ENCODE data around the gene TMPRSS4. TPM values are rescaled to one million over a fixed set of nuclear protein-coding genes. Genes with fewer than 3 reads are reported as not detected.
A peak's percentile ranks its signal among the peaks of the same experiment; 100 is the strongest.

TMPRSS4 gene
- total RNA-seq, 1 experiment from 2014 or later: 1.5 TPM

GRCh38 chr11:118152552-118153471 is 75.9 kb downstream of the TMPRSS4 start, which contains the start of gene SCN4B:
SCN4B (minus strand) TSS chr11:118152823; CDS start chr11:118152673, 150 bp downstream.
- TF ChIP-seq SRF (IDR thresholded peaks at IDR 0.05; ENCODE audit: low read depth) (no peak), EGR1 (IDR thresholded peaks at IDR 0.05; ENCODE audit: low read depth) (no peak), ZBTB33 (IDR thresholded peaks at IDR 0.05; ENCODE audit: extremely low read depth, insufficient replicate concordance, low read length) (no peak), EZH2phosphoT487 (IDR thresholded peaks at IDR 0.05; ENCODE audit: borderline replicate concordance) (no peak), CTCF (IDR thresholded peaks at IDR 0.05 in 2 of 3, conservative IDR thresholded peaks at IDR 0.05 in 1 of 3; ENCODE audit: borderline replicate concordance in 1 of 3, insufficient read depth in 1 of 3, low read depth in 2 of 3, low read length in 2 of 3) (no peak), CEBPB (IDR thresholded peaks at IDR 0.05; ENCODE audit: low read depth) (no peak), ELF1 (IDR thresholded peaks at IDR 0.05; ENCODE audit: borderline replicate concordance, low read depth) (no peak), RAD21 (IDR thresholded peaks at IDR 0.05; ENCODE audit: low read depth) (no peak), TCF7L2 (IDR thresholded peaks at IDR 0.05; ENCODE audit: borderline replicate concordance, extremely low read depth, insufficient read depth, insufficient read length) (no peak), YY1 (IDR thresholded peaks at IDR 0.05; ENCODE audit: extremely low read depth, insufficient replicate concordance, low read depth, low read length) (no peak), POLR2AphosphoS5 (IDR thresholded peaks at IDR 0.05; ENCODE audit: low read depth, low read length) (no peak), ZNF274 (IDR thresholded peaks at IDR 0.05; ENCODE audit: low read depth, low read length) (no peak)
- peak within 1 kb of the TSS; percentile 79 for H3K4me2 ChIP-seq (ENCODE audit: low read length)
- no peaks in the 10 kb centered on the region for H3K9me3 ChIP-seq (ENCODE audit: control insufficient read depth in 1 of 2, insufficient read depth in 1 of 2, low read depth in 1 of 2, low read length in 2 of 2)
- no peaks in the 10 kb centered on the region for H3K9me2 ChIP-seq (ENCODE audit: insufficient read depth)
- peak within 1 kb of the TSS; percentile 13; the same call in 1 of the 2 replicates for H3K9ac ChIP-seq (ENCODE audit: low read length)
- H4K20me1 ChIP-seq (ENCODE audit: insufficient read depth): no peaks in the 10 kb centered on the region
- ATAC-seq (peak; percentile 80), DNase-seq (ENCODE audit: low read depth, low spot score) (no peak)
- no TSS peak for BruUV-seq (replicated peaks)
- peak within 1 kb of the TSS; percentile 31 for H2AFZ ChIP-seq (ENCODE audit: low read depth, low read length, poor library complexity, severe bottlenecking)
- H3K79me2 ChIP-seq (ENCODE audit: insufficient read depth, low read length): no peaks in the 10 kb centered on the region
- peaks cover 10 to 24% of the 10 kb centered on the region in 2 experiments; a peak in 3 of 4 replicates for H3K4me1 ChIP-seq (ENCODE audit: control insufficient read depth in 1 of 2, insufficient read depth in 2 of 2, low read length in 2 of 2)
- ChIA-PET RAD21 (ENCODE audit: low non-redundant PET in 1 of 2, low total read pairs in 2 of 2, uncharacterized antibody in 2 of 2, unreplicated experiment in 2 of 2) (interaction anchor here in 1 of 2 experiments (0.6 to 0.8 kb wide), 3 partner anchors 19 to 212 kb away, joined by 3 to 5 read pairs (median 4); no protein-coding TSS in a partner anchor), POLR2A (no interaction called here), CTCF (interaction anchor here (1.0 kb wide), 1 partner anchor 19 kb away, joined by 3 read pairs; no protein-coding TSS in a partner anchor)
- intact Hi-C loops (cut with micrococcal nuclease): loop anchor here (10.0 kb wide), 1 partner anchor 542 kb away; no protein-coding TSS in a partner anchor
- H3K36me3 ChIP-seq (ENCODE audit: control insufficient read depth in 1 of 2, insufficient read depth in 2 of 2, low read length in 2 of 2): no peaks in the 10 kb centered on the region
- peak within 1 kb of the TSS; percentile 21 to 50 for H3K4me3 ChIP-seq (replicated peaks in 1 of 2; ENCODE audit: low read depth in 1 of 2, low read length in 2 of 2)
- H3K27ac ChIP-seq (ENCODE audit: low read depth, low read length): no peak within 1 kb of the TSS; the same call in 1 of the 2 replicates
- no peaks in the 10 kb centered on the region for H3K27me3 ChIP-seq (ENCODE audit: insufficient read depth, low read length)

Data from HCT116 (cell line).